Activated T-cell treated with anti-CD3 and anti-CD28 coated beads, Interleukin-2, amount 50 U/mL, for 72 hours (primary cell): Measurements from ENCODE around the gene TMCC2. TPM values are rescaled to one million over a fixed set of nuclear protein-coding genes. Genes with fewer than 3 reads are reported as not detected.

Experiments
- ATAC-seq, 2 donors: fragments of 150-1000 bp; cut with Tn5 transposase; replicated peaks in 1 of 2; 2 replicates each; pipeline ENCODE4 v1.10.0; 2021; ENCODE audit warnings: moderate library complexity in 2 of 2, mild to moderate bottlenecking in 1 of 2
- DNase-seq, 2 donors: peaks; one replicate each; pipeline ENCODE4 v3.0.0; 2021 to 2022; ENCODE audit warnings: mixed read lengths in 1 of 2
- H3K27ac Mint-ChIP-seq: one replicate; pipeline ENCODE4 v1.8.0; 2022; ENCODE audit warnings: mild to moderate bottlenecking, moderate library complexity, mixed read lengths
- H3K27me3 Mint-ChIP-seq: one replicate; pipeline ENCODE4 v1.8.0; 2022; ENCODE audit warnings: low read depth, mixed read lengths
- H3K36me3 Mint-ChIP-seq, 2 donors: one replicate each; pipeline ENCODE4 v1.8.0; 2022; ENCODE audit warnings: mixed read lengths in 2 of 2, mild to moderate bottlenecking in 1 of 2; ENCODE audit not compliant: insufficient read depth in 2 of 2
- H3K4me1 Mint-ChIP-seq: one replicate; pipeline ENCODE4 v1.8.0; 2022; ENCODE audit warnings: low read depth, mixed read lengths
- H3K4me3 Mint-ChIP-seq, 2 donors: one replicate each; pipeline ENCODE4 v1.8.0; 2022; ENCODE audit warnings: mild to moderate bottlenecking in 2 of 2, mixed read lengths in 2 of 2, moderate library complexity in 2 of 2
- H3K9me3 Mint-ChIP-seq, 2 donors: one replicate each; pipeline ENCODE4 v1.8.0; 2022; ENCODE audit warnings: mixed read lengths in 2 of 2
- total RNA-seq, 2 donors: library from RNA; stranded (reverse); gene quantifications; one replicate each; pipeline ENCODE4 v1.2.3, GENCODE V29; 2022

Gene TMCC2
- total RNA-seq, 2 donors from 2014 or later, result 4.5 to 5.8 TPM

GRCh38 chr1:205192287-205192686, 35.5 kb upstream of the TMCC2 start:
- peaks cover 58% of the 10 kb centered on the region for H3K4me1 Mint-ChIP-seq
- DNase-seq, result no peak
- no peaks in the 10 kb centered on the region for H3K9me3 Mint-ChIP-seq
- H3K27ac Mint-ChIP-seq, result no peak overlapping the region
- no peak overlapping the region for H3K4me3 Mint-ChIP-seq
- peaks cover 0 to 2% of the 10 kb centered on the region in 2 donors for H3K36me3 Mint-ChIP-seq
- H3K27me3 Mint-ChIP-seq, result no peaks in the 10 kb centered on the region
- ATAC-seq, result no peak

- H3K9me3 Mint-ChIP-seq, result no peaks in the 10 kb centered on the region
- H3K4me3 Mint-ChIP-seq, result peak overlapping the region; percentile 71 to 84
- H3K27me3 Mint-ChIP-seq, result no peaks in the 10 kb centered on the region
- peak; percentile 82 to 86 for ATAC-seq
- peak; percentile 51 to 56 for DNase-seq
- H3K36me3 Mint-ChIP-seq, result peaks cover 0 to 2% of the 10 kb centered on the region in 2 donors
- peaks cover 67% of the 10 kb centered on the region for H3K4me1 Mint-ChIP-seq
- H3K27ac Mint-ChIP-seq, result peak overlapping the region; percentile 79
These were observed 28.4 kb upstream of the TMCC2 start for GRCh38 chr1:205199090-205199930.

GRCh38 chr1:205199931-205200299, 27.8 kb upstream of the TMCC2 start:
- ATAC-seq (peak in 1 of 2 donors; percentile 61), DNase-seq (no peak)
- H3K27ac Mint-ChIP-seq, result peak overlapping the region; percentile 79
- no peaks in the 10 kb centered on the region for H3K27me3 Mint-ChIP-seq
- H3K9me3 Mint-ChIP-seq, result no peaks in the 10 kb centered on the region
- H3K4me1 Mint-ChIP-seq, result peaks cover 73% of the 10 kb centered on the region
- peak overlapping the region; percentile 71 to 84 for H3K4me3 Mint-ChIP-seq
- peaks cover 0 to 2% of the 10 kb centered on the region in 2 donors for H3K36me3 Mint-ChIP-seq

- Mint-ChIP-seq H3K36me3 (no peaks in the 10 kb centered on the region), H3K4me1 (peaks cover 71% of the 10 kb centered on the region), H3K9me3 (no peaks in the 10 kb centered on the region), H3K27me3 (no peaks in the 10 kb centered on the region), H3K4me3 (peak overlapping the region; percentile 33 to 63), H3K27ac (peak overlapping the region; percentile 58)
- ATAC-seq, result no peak
- no peak for DNase-seq
These were observed 23.2 kb upstream of the TMCC2 start for GRCh38 chr1:205204552-205204951.

- no peaks in the 10 kb centered on the region for H3K27me3 Mint-ChIP-seq
- DNase-seq (no peak), ATAC-seq (no peak)
- no peaks in the 10 kb centered on the region for H3K36me3 Mint-ChIP-seq
- no peak overlapping the region for H3K4me3 Mint-ChIP-seq
- no peaks in the 10 kb centered on the region for H3K9me3 Mint-ChIP-seq
- H3K4me1 Mint-ChIP-seq, result peaks cover 70% of the 10 kb centered on the region
- H3K27ac Mint-ChIP-seq, result no peak overlapping the region
These were observed 22.7 kb upstream of the TMCC2 start for GRCh38 chr1:205205055-205205454.

GRCh38 chr1:205208811-205209210, 18.9 kb upstream of the TMCC2 start:
- peaks cover 65% of the 10 kb centered on the region for H3K4me1 Mint-ChIP-seq
- ATAC-seq, result no peak
- no peaks in the 10 kb centered on the region for H3K27me3 Mint-ChIP-seq
- no peak for DNase-seq
- H3K4me3 Mint-ChIP-seq, result peak overlapping the region; percentile 42 to 67
- H3K27ac Mint-ChIP-seq, result peak overlapping the region; percentile 49
- H3K36me3 Mint-ChIP-seq, result no peaks in the 10 kb centered on the region
- no peaks in the 10 kb centered on the region for H3K9me3 Mint-ChIP-seq

GRCh38 chr1:205210756-205211168, 17.0 kb upstream of the TMCC2 start:
- Mint-ChIP-seq H3K4me1 (peaks cover 64% of the 10 kb centered on the region), H3K27ac (peak overlapping the region; percentile 87), H3K9me3 (no peaks in the 10 kb centered on the region), H3K4me3 (peak overlapping the region; percentile 89 to 95), H3K36me3 (no peaks in the 10 kb centered on the region), H3K27me3 (no peaks in the 10 kb centered on the region)
- ATAC-seq, result peak; percentile 20 to 25
- peak in 1 of 2 donors; percentile 46 for DNase-seq

GRCh38 chr1:205211169-205211838, 16.4 kb upstream of the TMCC2 start, which contains the start of gene DSTYK:
TSS of gene DSTYK (minus strand) at chr1:205211702. CDS start at chr1:205211535, 167 bp downstream.
- Mint-ChIP-seq H3K4me1 (peaks cover 63% of the 10 kb centered on the region), H3K9me3 (no peaks in the 10 kb centered on the region), H3K27me3 (no peaks in the 10 kb centered on the region), H3K27ac (peak within 1 kb of the TSS; percentile 92), H3K36me3 (no peaks in the 10 kb centered on the region), H3K4me3 (peak within 1 kb of the TSS; percentile 89 to 95)
- ATAC-seq, result peak; percentile 90 to 91
- peak; percentile 90 to 92 for DNase-seq

GRCh38 chr1:205211839-205212536, 15.8 kb upstream of the TMCC2 start:
- ATAC-seq, result peak; percentile 29 to 51
- Mint-ChIP-seq H3K36me3 (no peaks in the 10 kb centered on the region), H3K27ac (peak overlapping the region; percentile 92), H3K9me3 (no peaks in the 10 kb centered on the region), H3K4me1 (peaks cover 57% of the 10 kb centered on the region), H3K27me3 (peaks cover 3% of the 10 kb centered on the region), H3K4me3 (peak overlapping the region; percentile 89 to 95)
- no peak for DNase-seq

- Mint-ChIP-seq H3K27ac (peak overlapping the region; percentile 17), H3K9me3 (no peaks in the 10 kb centered on the region), H3K27me3 (peaks cover 11% of the 10 kb centered on the region), H3K36me3 (no peaks in the 10 kb centered on the region), H3K4me1 (peaks cover 46% of the 10 kb centered on the region), H3K4me3 (peak overlapping the region; percentile 51 to 58)
- ATAC-seq, result no peak
- DNase-seq, result no peak
These were observed 13.0 kb upstream of the TMCC2 start for GRCh38 chr1:205214756-205215155.

- Mint-ChIP-seq H3K36me3 (no peaks in the 10 kb centered on the region), H3K9me3 (no peaks in the 10 kb centered on the region), H3K27me3 (peaks cover 11% of the 10 kb centered on the region), H3K4me1 (peaks cover 34% of the 10 kb centered on the region), H3K27ac (no peak overlapping the region), H3K4me3 (no peak overlapping the region)
- ATAC-seq, result no peak
- DNase-seq, result no peak
These were observed 11.2 kb upstream of the TMCC2 start for GRCh38 chr1:205216588-205216987.

- Mint-ChIP-seq H3K27ac (no peak overlapping the region), H3K36me3 (no peaks in the 10 kb centered on the region), H3K27me3 (peaks cover 11% of the 10 kb centered on the region), H3K4me1 (peaks cover 25% of the 10 kb centered on the region), H3K4me3 (no peak overlapping the region), H3K9me3 (no peaks in the 10 kb centered on the region)
- ATAC-seq, result no peak
- DNase-seq, result no peak
These were observed 10.3 kb upstream of the TMCC2 start for GRCh38 chr1:205217418-205217817.

- DNase-seq (no peak), ATAC-seq (no peak)
- Mint-ChIP-seq H3K27me3 (peaks cover 16% of the 10 kb centered on the region), H3K36me3 (no peaks in the 10 kb centered on the region), H3K4me1 (peaks cover 3% of the 10 kb centered on the region), H3K27ac (no peak overlapping the region), H3K9me3 (no peaks in the 10 kb centered on the region), H3K4me3 (no peak overlapping the region)
These were observed 7.3 kb upstream of the TMCC2 start for GRCh38 chr1:205220421-205220820.
